EH (cell line): ENCODE data around the gene DTX4.

Source experiments
- DNase-seq: peaks from one replicate; pipeline ENCODE4 v3.0.0-alpha.2; 2015; ENCODE audit warnings: low read depth

The DTX4 gene

GRCh38 chr11:59173080-59173963, 1.4 kb downstream of the DTX4 start:
- DNase-seq, result peak; percentile 54

- peak; percentile 36 for DNase-seq
Observed at GRCh38 chr11:59173964-59174663, 2.2 kb downstream of the DTX4 start.

GRCh38 chr11:59174664-59175033, 2.7 kb downstream of the DTX4 start:
- DNase-seq, result peak; percentile 70

GRCh38 chr11:59175091-59175501, 3.2 kb downstream of the DTX4 start:
- DNase-seq, result no peak

GRCh38 chr11:59176330-59176729, 4.4 kb downstream of the DTX4 start:
- no peak for DNase-seq

- DNase-seq, result peak; percentile 20
Observed at GRCh38 chr11:59178402-59178801, 6.5 kb downstream of the DTX4 start.

- no peak for DNase-seq
Observed at GRCh38 chr11:59179121-59179520, 7.2 kb downstream of the DTX4 start.

GRCh38 chr11:59180168-59180776, 8.3 kb downstream of the DTX4 start:
- DNase-seq, result no peak

GRCh38 chr11:59180907-59181306, 9.0 kb downstream of the DTX4 start:
- no peak for DNase-seq

- no peak for DNase-seq
Observed at GRCh38 chr11:59181746-59182456, 10.0 kb downstream of the DTX4 start.

- no peak for DNase-seq
Observed at GRCh38 chr11:59182457-59183151, 10.7 kb downstream of the DTX4 start.

- no peak for DNase-seq
Observed at GRCh38 chr11:59183771-59184170, 11.8 kb downstream of the DTX4 start.

GRCh38 chr11:59184691-59185339, 12.9 kb downstream of the DTX4 start:
- no peak for DNase-seq

GRCh38 chr11:59185386-59185945, 13.5 kb downstream of the DTX4 start:
- no peak for DNase-seq

- peak; percentile 34 for DNase-seq
Observed at GRCh38 chr11:59186130-59186594, 14.2 kb downstream of the DTX4 start.

GRCh38 chr11:59187035-59187434, 15.1 kb downstream of the DTX4 start:
- DNase-seq, result no peak

- DNase-seq, result peak; percentile 48
Observed at GRCh38 chr11:59187587-59187986, 15.7 kb downstream of the DTX4 start.

GRCh38 chr11:59188954-59189353, 17.0 kb downstream of the DTX4 start:
- DNase-seq, result peak; percentile 60

GRCh38 chr11:59189986-59190385, 18.1 kb downstream of the DTX4 start:
- DNase-seq, result no peak

- no peak for DNase-seq
Observed at GRCh38 chr11:59191095-59191494, 19.2 kb downstream of the DTX4 start.

- no peak for DNase-seq
Observed at GRCh38 chr11:59191890-59192289, 20.0 kb downstream of the DTX4 start.
